A673 (cell line): ENCODE data around the gene LRRN2. TPM values are rescaled to one million over a fixed set of nuclear protein-coding genes. Genes with fewer than 3 reads are reported as not detected.
"Not testable (repeated sequence)": the region's sequence is repeated elsewhere in the genome, so short reads cannot be mapped to it uniquely, and the experiment has no call there.

Experiments used
- BruUV-seq: library from RNA; stranded (reverse); fragments of 400-500 nt; replicated peaks from 2 replicates; lab custom pipeline; 2021; lab: Mats Ljungman, UMichigan
- CTCF ChIA-PET: fragments of 300-600 bp; sonication (Branson Sonifier 250); formaldehyde crosslinking; loops from one replicate; lab custom pipeline; 2022; ENCODE audit warnings: antibody characterized with exemption; lab: Charles Lee
- POLR2A ChIA-PET: fragments of 300-600 bp; sonication (Branson Sonifier 250); formaldehyde crosslinking; loops from one replicate; lab custom pipeline; 2022; ENCODE audit warnings: antibody characterized with exemption; ENCODE audit not compliant: low non-redundant PET; lab: Charles Lee
- DNase-seq: peaks from one replicate; pipeline ENCODE4 v3.0.0-alpha.2; 2015; ENCODE audit warnings: low spot score
- H3K27ac ChIP-seq: fragments of 200-600 bp; sonication (generic); 2 replicates; pipeline ENCODE4 v1.5.1; 2016; ENCODE audit warnings: mixed run types, low read depth, mild to moderate bottlenecking, mixed read lengths, antibody characterized with exemption, low read length; ENCODE audit not compliant: poor library complexity, severe bottlenecking
- H3K27me3 ChIP-seq: fragments of 200-600 bp; sonication (generic); replicated peaks from 2 replicates; pipeline ENCODE4 v1.6.1; 2017; ENCODE audit warnings: mixed run types, low read depth, mild to moderate bottlenecking, mixed read lengths, antibody characterized with exemption, low read length; ENCODE audit not compliant: insufficient read depth, poor library complexity
- H3K36me3 ChIP-seq: fragments of 200-600 bp; sonication (generic); 2 replicates; pipeline ENCODE4 v1.6.1; 2016; ENCODE audit warnings: mixed run types, mild to moderate bottlenecking, mixed read lengths, antibody characterized with exemption, low read length; ENCODE audit not compliant: insufficient read depth, poor library complexity, severe bottlenecking
- H3K4me1 ChIP-seq: fragments of 200-600 bp; sonication (generic); 2 replicates; pipeline ENCODE4 v1.6.1; 2017; ENCODE audit warnings: mixed run types, mild to moderate bottlenecking, mixed read lengths, antibody characterized with exemption, low read length; ENCODE audit not compliant: insufficient read depth, poor library complexity, severe bottlenecking
- H3K4me3 ChIP-seq: fragments of 200-600 bp; sonication (generic); 2 replicates; pipeline ENCODE4 v1.5.1; 2016; ENCODE audit warnings: low read depth, mixed run types, mild to moderate bottlenecking, mixed read lengths, low read length; ENCODE audit not compliant: poor library complexity, severe bottlenecking
- H3K9me3 ChIP-seq: fragments of 200-600 bp; sonication (generic); 2 replicates; pipeline ENCODE4 v1.6.1; 2016; ENCODE audit warnings: mixed run types, low read depth, mild to moderate bottlenecking, mixed read lengths, antibody characterized with exemption, low read length; ENCODE audit not compliant: poor library complexity, severe bottlenecking
- EZH2 ChIP-seq: fragments of 200-600 bp; sonication (generic); IDR thresholded peaks from 2 replicates; pipeline ENCODE4 v1.6.1; 2017; ENCODE audit warnings: borderline replicate concordance, low read depth, mild to moderate bottlenecking, mixed read lengths, antibody characterized with exemption, low read length; ENCODE audit not compliant: poor library complexity, severe bottlenecking
- intact Hi-C: fragments of 100-400 bp; cut with micrococcal nuclease; formaldehyde crosslinking; loops from one replicate; pipeline ENCODE4 v1.10.0; 2022; ENCODE audit not compliant: unreplicated experiment
- total RNA-seq: library from RNA; stranded (reverse); gene quantifications from 2 replicates; pipeline ENCODE4 v1.2.3, GENCODE V29; 2021
- TF ChIP-seq, protein P1 (sequence below): fragments of 300-800, 200-600 bp; sonication (generic); conservative IDR thresholded peaks from 2 replicates; pipeline ENCODE4 v1.5.1; 2017; ENCODE audit warnings: low read depth, mild to moderate bottlenecking, antibody characterized with exemption, low read length, moderate library complexity, mixed read lengths

The LRRN2 gene
- total RNA-seq, 1 experiment from 2014 or later: not detected

DNA sequence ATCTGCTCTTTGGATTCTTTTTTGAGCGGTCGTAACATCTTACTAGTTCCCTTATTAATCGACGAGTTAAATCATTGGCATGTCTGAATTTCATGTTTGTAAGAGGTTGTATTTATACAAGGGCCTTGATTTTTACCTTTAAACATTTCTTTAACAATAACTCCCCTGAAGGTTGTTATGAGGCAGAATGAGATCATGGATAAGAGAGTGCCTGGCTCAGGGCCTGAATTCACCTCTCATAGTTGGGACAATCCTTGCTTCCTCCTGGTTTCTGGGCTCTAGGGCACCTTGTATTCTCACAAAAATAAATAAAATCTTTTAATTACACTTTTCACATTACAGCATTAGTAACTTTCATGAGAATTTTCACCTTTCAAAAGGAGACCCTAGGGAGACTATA is 113.9 kb downstream of the LRRN2 start:
- ChIA-PET POLR2A (no interaction called here), CTCF (no interaction called here)
- Histone ChIP-seq H3K4me1 (no peaks in the 10 kb centered on the region), H3K9me3 (no peaks in the 10 kb centered on the region), H3K4me3 (no peak overlapping the region), H3K27ac (no peak overlapping the region), H3K36me3 (no peaks in the 10 kb centered on the region), H3K27me3 (no peaks in the 10 kb centered on the region)
- BruUV-seq: no TSS peak
- intact Hi-C loops: loop anchor here (10.0 kb wide), 1 partner anchor 373 kb away; no protein-coding TSS in a partner anchor
- DNase-seq: no peak
- no peak for TF ChIP-seq EZH2
- TF ChIP-seq, protein P1, sequence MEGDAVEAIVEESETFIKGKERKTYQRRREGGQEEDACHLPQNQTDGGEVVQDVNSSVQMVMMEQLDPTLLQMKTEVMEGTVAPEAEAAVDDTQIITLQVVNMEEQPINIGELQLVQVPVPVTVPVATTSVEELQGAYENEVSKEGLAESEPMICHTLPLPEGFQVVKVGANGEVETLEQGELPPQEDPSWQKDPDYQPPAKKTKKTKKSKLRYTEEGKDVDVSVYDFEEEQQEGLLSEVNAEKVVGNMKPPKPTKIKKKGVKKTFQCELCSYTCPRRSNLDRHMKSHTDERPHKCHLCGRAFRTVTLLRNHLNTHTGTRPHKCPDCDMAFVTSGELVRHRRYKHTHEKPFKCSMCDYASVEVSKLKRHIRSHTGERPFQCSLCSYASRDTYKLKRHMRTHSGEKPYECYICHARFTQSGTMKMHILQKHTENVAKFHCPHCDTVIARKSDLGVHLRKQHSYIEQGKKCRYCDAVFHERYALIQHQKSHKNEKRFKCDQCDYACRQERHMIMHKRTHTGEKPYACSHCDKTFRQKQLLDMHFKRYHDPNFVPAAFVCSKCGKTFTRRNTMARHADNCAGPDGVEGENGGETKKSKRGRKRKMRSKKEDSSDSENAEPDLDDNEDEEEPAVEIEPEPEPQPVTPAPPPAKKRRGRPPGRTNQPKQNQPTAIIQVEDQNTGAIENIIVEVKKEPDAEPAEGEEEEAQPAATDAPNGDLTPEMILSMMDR: no peak

DNA sequence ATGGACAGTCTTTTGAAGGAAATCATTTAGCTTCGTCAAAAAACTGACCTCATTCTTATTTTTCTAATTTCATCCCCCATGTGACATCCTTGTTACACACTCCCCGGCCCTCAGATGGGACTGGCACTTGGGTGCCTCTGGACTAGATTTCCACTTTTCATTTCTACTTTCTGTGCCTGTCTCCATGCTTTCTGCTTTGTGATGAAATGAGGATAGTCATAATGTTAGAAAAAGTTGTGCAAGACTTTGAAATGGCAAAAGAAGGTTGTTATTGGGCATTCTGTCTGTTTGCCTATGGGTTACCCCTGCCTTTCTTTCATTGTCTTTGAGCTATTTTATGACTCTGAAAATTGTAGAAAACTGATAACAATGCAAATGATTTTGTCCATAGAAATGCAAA is 114.4 kb downstream of the LRRN2 start:
- Histone ChIP-seq H3K4me3 (no peak overlapping the region), H3K27me3 (no peaks in the 10 kb centered on the region), H3K4me1 (no peaks in the 10 kb centered on the region), H3K9me3 (no peaks in the 10 kb centered on the region), H3K36me3 (no peaks in the 10 kb centered on the region), H3K27ac (no peak overlapping the region)
- intact Hi-C loops: loop anchor here (10.0 kb wide), 1 partner anchor 374 kb away; no protein-coding TSS in a partner anchor
- TF ChIP-seq, protein P1: no peak
- no peak for TF ChIP-seq EZH2
- POLR2A ChIA-PET: no interaction called here
- DNase-seq: no peak
- CTCF ChIA-PET: no interaction called here
- no TSS peak for BruUV-seq

DNA sequence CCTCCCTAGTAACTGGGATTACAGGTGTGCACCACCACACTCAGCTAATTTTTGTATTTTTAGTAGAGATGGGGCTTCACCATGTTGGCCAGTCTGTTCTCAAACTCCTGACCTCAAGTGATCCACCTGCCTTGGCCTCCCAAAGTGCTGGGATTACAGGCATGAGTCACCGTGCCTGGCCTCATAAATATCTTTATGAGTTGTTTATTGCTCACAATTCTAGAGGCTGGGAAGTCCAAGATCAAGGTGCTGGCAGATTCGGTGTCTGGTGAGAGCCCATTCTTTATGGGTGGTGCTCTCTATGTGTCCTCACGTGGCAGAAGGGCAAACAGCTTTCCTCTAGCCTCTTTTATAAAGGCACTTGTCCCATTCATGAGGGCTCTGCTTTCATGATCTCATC is 115.5 kb downstream of the LRRN2 start:
- H3K9me3 ChIP-seq, POLR2A ChIA-PET, H3K27me3 ChIP-seq, H3K4me1 ChIP-seq, H3K36me3 ChIP-seq, CTCF ChIA-PET, DNase-seq, H3K4me3 ChIP-seq, BruUV-seq, H3K27ac ChIP-seq: not testable (repeated sequence)
- intact Hi-C loops: loop anchor here (10.0 kb wide), 1 partner anchor 375 kb away; no protein-coding TSS in a partner anchor

DNA sequence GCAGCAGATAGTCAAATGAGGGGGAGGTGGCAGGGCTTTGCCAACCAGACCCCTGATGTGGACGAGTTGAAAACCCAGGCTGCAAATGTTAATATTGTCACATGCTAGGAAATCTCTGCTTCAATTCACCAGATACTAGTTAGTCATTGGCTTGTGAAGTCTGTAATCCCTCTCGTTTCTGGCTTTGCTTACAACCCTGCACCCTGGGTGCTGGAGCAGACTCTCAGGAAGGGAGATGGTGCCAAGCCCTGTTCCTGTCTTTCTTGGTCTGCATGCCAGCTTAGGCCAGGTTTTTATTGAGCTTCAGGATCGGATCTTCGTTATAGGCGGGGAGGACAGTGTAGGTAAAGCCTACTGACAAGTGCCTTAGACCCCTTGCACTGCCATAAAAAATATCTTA is 116.1 kb downstream of the LRRN2 start:
- H3K27ac ChIP-seq: no peak overlapping the region
- no peaks in the 10 kb centered on the region for H3K27me3 ChIP-seq
- no peaks in the 10 kb centered on the region for H3K4me1 ChIP-seq
- TF ChIP-seq, protein P1: no peak
- TF ChIP-seq EZH2: no peak
- CTCF ChIA-PET: no interaction called here
- no peaks in the 10 kb centered on the region for H3K36me3 ChIP-seq
- POLR2A ChIA-PET: no interaction called here
- no peak overlapping the region for H3K4me3 ChIP-seq
- no peaks in the 10 kb centered on the region for H3K9me3 ChIP-seq
- no TSS peak for BruUV-seq
- intact Hi-C loops: no loop called here
- no peak for DNase-seq
